MM.1S (cell line): ENCODE results near the gene TLR6.

ENCODE experiments used
- DNase-seq: peaks from one replicate; pipeline ENCODE4 v3.0.0-alpha.2; 2015
- H2AFZ ChIP-seq: fragments of 300-600 bp; sonication (generic); 2 replicates; pipeline ENCODE4 v1.6.0; 2016; ENCODE audit warnings: antibody characterized with exemption, low read length
- H3F3A ChIP-seq: fragments of 300-600 bp; sonication (generic); 2 replicates; pipeline ENCODE4 v1.6.1; 2016; ENCODE audit warnings: mild to moderate bottlenecking, antibody characterized with exemption, low read length, moderate library complexity, mixed read lengths; ENCODE audit not compliant: insufficient read depth
- H3K27ac ChIP-seq: fragments of 300-600 bp; sonication (generic); 2 replicates; pipeline ENCODE4 v1.5.1; 2016; ENCODE audit warnings: mild to moderate bottlenecking, low read length
- H3K27me3 ChIP-seq: fragments of 300-600 bp; sonication (generic); replicated peaks from 2 replicates; pipeline ENCODE4 v1.6.0; 2016; ENCODE audit warnings: low read length; ENCODE audit not compliant: insufficient read depth
- H3K36me3 ChIP-seq: fragments of 300-600 bp; sonication (generic); replicated peaks from 2 replicates; pipeline ENCODE4 v1.6.1; 2016; ENCODE audit warnings: mild to moderate bottlenecking, low read length, mixed read lengths; ENCODE audit not compliant: insufficient read depth
- H3K4me1 ChIP-seq: fragments of 300-600 bp; sonication (generic); 2 replicates; pipeline ENCODE4 v1.6.1; 2016; ENCODE audit warnings: low read length, mixed read lengths
- H3K4me2 ChIP-seq: fragments of 300-600 bp; sonication (generic); 2 replicates; pipeline ENCODE4 v1.6.0; 2016; ENCODE audit warnings: low read depth, low read length
- H3K4me3 ChIP-seq: fragments of 300-600 bp; sonication (generic); 2 replicates; pipeline ENCODE4 v1.5.1; 2016; ENCODE audit warnings: low read length, mixed read lengths
- H3K79me2 ChIP-seq: fragments of 300-600 bp; sonication (generic); 2 replicates; pipeline ENCODE4 v1.6.1; 2016; ENCODE audit warnings: mixed run types, low read length, mixed read lengths
- H3K9ac ChIP-seq: fragments of 300-600 bp; sonication (generic); 2 replicates; pipeline ENCODE4 v1.6.1; 2016; ENCODE audit warnings: low read length, mixed read lengths
- H3K9me2 ChIP-seq: fragments of 300-600 bp; sonication (generic); replicated peaks from 2 replicates; pipeline ENCODE4 v1.6.1; 2016; ENCODE audit warnings: mild to moderate bottlenecking, low read length, mixed read lengths; ENCODE audit not compliant: insufficient read depth
- H3K9me3 ChIP-seq: fragments of 300-600 bp; sonication (generic); replicated peaks from 2 replicates; pipeline ENCODE4 v1.6.1; 2016; ENCODE audit warnings: mild to moderate bottlenecking, low read length, mixed read lengths; ENCODE audit not compliant: insufficient read depth
- H4K20me1 ChIP-seq: fragments of 300-600 bp; sonication (generic); 2 replicates; pipeline ENCODE4 v1.6.1; 2016; ENCODE audit warnings: mild to moderate bottlenecking, low read length, moderate library complexity, mixed read lengths; ENCODE audit not compliant: insufficient read depth
- CTCF ChIP-seq: fragments of 300-600 bp; sonication (generic); IDR thresholded peaks from 2 replicates; pipeline ENCODE4 v1.5.1; 2016; ENCODE audit warnings: antibody characterized with exemption, low read length, mixed read lengths
- EZH2 ChIP-seq: fragments of 300-600 bp; sonication (generic); optimal IDR thresholded peaks from 2 replicates; pipeline ENCODE3; 2017; ENCODE audit warnings: low read depth, mild to moderate bottlenecking, antibody characterized with exemption, low read length, mixed read lengths
- EZH2phosphoT487 ChIP-seq: fragments of 300-600 bp; sonication (generic); IDR thresholded peaks from 2 replicates; pipeline ENCODE4 v1.6.1; 2018; ENCODE audit warnings: antibody characterized with exemption, low read length

Gene TLR6

GRCh38 chr4:38904090-38904666 lies 47.6 kb upstream of the TLR6 start:
- no peak for DNase-seq
- H3K4me1 ChIP-seq, result no peaks in the 10 kb centered on the region
- H3K4me3 ChIP-seq, result no peak overlapping the region
- no peak overlapping the region for H3K27ac ChIP-seq
- no peak for TF ChIP-seq EZH2phosphoT487
- no peak for TF ChIP-seq EZH2
- no peak for TF ChIP-seq CTCF
- H3K9me3 ChIP-seq, result no peaks in the 10 kb centered on the region
- no peaks in the 10 kb centered on the region for H3K79me2 ChIP-seq
- H3K9me2 ChIP-seq, result no peaks in the 10 kb centered on the region
- H3K36me3 ChIP-seq, result no peaks in the 10 kb centered on the region
- H3K4me2 ChIP-seq, result no peak overlapping the region
- H3F3A ChIP-seq, result no peaks in the 10 kb centered on the region
- H4K20me1 ChIP-seq, result no peaks in the 10 kb centered on the region
- no peaks in the 10 kb centered on the region for H3K27me3 ChIP-seq
- no peak overlapping the region for H3K9ac ChIP-seq
- H2AFZ ChIP-seq, result no peak overlapping the region

GRCh38 chr4:38902695-38903094 lies 46.1 kb upstream of the TLR6 start:
- peak; percentile 63 for DNase-seq
- Histone ChIP-seq H4K20me1 (no peaks in the 10 kb centered on the region), H3K36me3 (no peaks in the 10 kb centered on the region), H3K4me3 (no peak overlapping the region), H3K4me1 (no peaks in the 10 kb centered on the region), H3K9ac (no peak overlapping the region), H3F3A (no peaks in the 10 kb centered on the region), H3K27ac (no peak overlapping the region), H2AFZ (no peak overlapping the region), H3K9me3 (no peaks in the 10 kb centered on the region), H3K4me2 (no peak overlapping the region), H3K79me2 (no peaks in the 10 kb centered on the region), H3K9me2 (no peaks in the 10 kb centered on the region), H3K27me3 (no peaks in the 10 kb centered on the region)
- TF ChIP-seq EZH2 (no peak), CTCF (peak; percentile 39), EZH2phosphoT487 (no peak)

DNA sequence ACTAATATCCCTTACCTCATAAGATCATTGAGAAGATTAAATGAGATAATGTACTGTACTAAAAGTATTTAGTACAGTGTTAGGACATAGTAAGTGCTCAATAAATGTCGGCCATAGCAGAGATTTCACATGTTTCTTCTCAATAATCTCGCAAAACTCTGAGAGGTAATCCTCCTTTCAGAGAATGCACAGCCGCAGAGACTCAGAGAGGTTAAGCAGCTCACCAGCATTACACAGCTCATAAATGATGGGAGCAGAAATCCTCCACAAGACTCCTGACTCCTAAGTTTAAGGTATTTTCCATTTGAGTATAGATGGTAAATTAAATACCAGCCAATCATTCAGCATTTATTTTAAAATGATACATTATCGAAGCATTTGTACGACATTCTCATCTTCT lies 45.6 kb upstream of the TLR6 start:
- DNase-seq, result no peak
- H3K36me3 ChIP-seq, result no peaks in the 10 kb centered on the region
- no peaks in the 10 kb centered on the region for H3K9me3 ChIP-seq
- no peaks in the 10 kb centered on the region for H3K4me1 ChIP-seq
- no peak overlapping the region for H2AFZ ChIP-seq
- no peak overlapping the region for H3K4me3 ChIP-seq
- no peaks in the 10 kb centered on the region for H3K79me2 ChIP-seq
- H3F3A ChIP-seq, result no peaks in the 10 kb centered on the region
- H3K27me3 ChIP-seq, result no peaks in the 10 kb centered on the region
- no peaks in the 10 kb centered on the region for H4K20me1 ChIP-seq
- no peaks in the 10 kb centered on the region for H3K9me2 ChIP-seq
- H3K27ac ChIP-seq, result no peak overlapping the region
- no peak for TF ChIP-seq EZH2
- no peak for TF ChIP-seq EZH2phosphoT487
- TF ChIP-seq CTCF, result no peak
- H3K9ac ChIP-seq, result no peak overlapping the region
- no peak overlapping the region for H3K4me2 ChIP-seq
